ENCODE results near the gene HACD3. TPM values are rescaled to one million over a fixed set of nuclear protein-coding genes. Genes with fewer than 3 reads are reported as not detected.
"Not testable (repeated sequence)": the region's sequence is repeated elsewhere in the genome, so short reads cannot be mapped to it uniquely, and the experiment has no call there.

HACD3 gene
- total RNA-seq, 1 experiment from 2014 or later, result 148 TPM

DNA sequence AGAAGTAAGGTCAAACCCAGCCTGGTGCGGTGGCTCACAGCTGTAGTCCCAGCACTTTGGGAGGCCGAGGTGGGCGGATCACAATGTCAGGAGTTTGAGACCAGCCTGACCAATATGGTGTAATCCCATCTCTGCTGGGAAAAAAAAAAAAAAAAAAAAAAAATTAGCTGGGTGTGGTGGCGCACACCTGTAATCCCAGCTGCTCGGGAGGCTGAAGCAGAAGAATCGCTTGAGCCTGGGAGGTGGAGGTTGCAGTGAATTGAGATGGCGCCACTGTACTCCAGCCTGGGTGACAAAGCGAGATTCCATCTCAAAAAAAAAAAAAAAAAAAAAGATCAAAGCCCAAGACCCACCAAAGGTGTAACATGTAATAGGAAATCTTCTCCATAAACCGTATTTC lies 19.0 kb downstream of the HACD3 start:
- not testable (repeated sequence) for DNase-seq (ENCODE audit: low spot score)

DNA sequence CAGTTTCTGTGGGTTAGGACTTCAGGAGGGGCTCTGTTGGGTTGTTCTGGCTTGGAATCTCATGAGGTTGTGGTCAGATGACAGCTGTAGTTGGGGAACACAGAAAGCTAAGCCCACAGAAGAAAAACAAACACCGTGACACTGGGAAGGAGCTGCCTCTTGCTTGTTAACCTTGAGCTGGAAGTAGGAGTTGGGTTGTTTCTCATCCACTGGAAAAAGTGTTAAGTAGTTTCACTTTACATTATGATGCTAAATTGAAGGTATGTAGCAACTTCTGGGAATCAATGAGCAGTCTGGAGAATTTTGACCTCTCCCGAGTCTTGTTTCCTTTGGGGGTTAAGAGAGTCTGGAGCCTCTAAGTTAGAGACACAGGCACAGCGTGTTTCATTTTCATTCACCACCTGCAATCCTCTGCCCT lies 20.4 kb downstream of the HACD3 start:
- no peak for DNase-seq (ENCODE audit: low spot score)

DNA sequence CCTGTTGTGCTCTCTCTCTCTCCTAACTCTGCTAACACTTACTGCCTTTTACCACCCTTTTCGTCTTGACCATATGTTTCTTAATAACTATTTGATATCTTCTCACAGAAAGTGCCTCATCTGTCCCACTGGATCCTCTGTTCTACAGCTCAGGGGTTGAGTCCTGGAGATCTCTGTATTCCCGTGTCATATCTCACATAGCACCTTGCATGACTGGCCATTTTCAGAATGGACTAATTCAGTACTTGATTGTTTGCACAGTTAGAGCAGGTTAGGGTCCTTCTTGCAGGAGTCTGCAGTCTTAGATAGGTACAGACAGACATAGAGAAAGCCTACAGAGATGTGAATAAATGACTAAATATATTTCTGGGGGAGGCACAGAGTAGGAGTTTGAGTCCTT lies 20.9 kb downstream of the HACD3 start:
- no peak for DNase-seq (ENCODE audit: low spot score)

DNA sequence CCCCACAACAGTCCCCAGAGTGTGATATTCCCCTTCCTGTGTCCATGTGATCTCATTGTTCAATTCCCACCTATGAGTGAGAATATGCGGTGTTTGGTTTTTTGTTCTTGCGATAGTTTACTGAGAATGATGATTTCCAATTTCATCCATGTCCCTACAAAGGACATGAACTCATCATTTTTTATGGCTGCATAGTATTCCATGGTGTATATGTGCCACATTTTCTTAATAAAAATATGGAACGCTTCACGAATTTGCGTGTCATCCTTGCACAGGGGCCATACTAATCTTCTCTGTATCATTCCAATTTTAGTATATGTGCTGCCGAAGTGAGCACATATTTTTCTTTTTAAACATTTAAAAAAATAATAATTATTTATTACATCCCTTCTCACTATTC lies 22.6 kb downstream of the HACD3 start:
- not testable (repeated sequence) for DNase-seq (ENCODE audit: low spot score)

DNA sequence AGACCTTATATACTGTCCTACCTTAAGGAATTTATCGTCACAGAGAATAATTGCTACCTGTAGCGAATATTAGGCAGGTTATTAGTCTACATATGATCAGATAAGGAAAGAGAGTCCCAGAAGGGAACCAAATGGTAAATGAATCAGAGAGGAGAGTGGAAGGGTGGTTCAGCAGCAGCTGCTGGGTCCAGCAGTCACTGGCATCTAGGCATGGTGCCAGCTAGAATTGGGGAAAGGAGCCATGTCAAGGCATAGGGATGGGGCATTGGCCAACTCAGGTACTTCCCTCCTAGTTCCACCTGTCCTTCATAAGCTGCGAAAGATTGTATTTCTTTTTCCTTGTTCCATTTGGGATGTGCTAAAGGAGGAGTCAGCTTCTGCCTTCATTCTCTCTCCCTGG lies 23.4 kb downstream of the HACD3 start:
- no peak for DNase-seq (ENCODE audit: low spot score)

DNA sequence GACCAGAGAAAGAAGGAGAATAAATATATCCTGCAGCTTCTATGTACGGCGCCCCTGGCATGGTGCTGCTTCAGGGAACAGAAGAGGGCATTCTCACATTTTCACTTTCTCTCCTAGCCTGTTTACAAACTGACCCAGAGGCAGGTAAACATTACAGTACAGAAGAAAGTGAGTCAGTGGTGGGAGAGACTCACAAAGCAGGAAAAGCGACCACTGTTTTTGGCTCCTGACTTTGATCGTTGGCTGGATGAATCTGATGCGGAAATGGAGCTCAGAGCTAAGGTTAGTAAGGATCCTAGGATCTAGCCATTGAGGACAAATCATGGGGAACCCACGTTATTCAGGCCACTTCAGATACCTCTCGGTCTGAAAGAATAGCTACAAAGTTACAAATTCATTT lies 26.4 kb downstream of the HACD3 start:
- no peak for DNase-seq (ENCODE audit: low spot score)

DNA sequence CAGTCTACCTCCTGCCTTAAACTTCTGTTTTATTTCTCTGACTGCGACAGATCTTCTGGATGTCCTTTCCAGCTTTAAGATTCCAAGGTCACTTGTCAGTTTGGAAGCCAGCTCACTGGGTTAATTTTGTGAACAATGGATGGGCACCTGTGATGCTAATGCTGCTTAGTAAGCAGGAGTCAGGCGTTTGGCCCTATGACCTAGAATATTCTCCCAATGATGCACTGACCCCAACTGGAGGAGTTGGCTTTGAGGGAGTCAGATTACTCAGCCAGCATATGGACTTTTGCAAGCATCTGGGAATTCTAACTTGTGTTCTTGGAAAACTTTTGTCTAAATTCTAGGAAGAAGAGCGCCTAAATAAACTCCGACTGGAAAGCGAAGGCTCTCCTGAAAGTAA lies 28.1 kb downstream of the HACD3 start:
- DNase-seq (ENCODE audit: low spot score), result no peak

DNA sequence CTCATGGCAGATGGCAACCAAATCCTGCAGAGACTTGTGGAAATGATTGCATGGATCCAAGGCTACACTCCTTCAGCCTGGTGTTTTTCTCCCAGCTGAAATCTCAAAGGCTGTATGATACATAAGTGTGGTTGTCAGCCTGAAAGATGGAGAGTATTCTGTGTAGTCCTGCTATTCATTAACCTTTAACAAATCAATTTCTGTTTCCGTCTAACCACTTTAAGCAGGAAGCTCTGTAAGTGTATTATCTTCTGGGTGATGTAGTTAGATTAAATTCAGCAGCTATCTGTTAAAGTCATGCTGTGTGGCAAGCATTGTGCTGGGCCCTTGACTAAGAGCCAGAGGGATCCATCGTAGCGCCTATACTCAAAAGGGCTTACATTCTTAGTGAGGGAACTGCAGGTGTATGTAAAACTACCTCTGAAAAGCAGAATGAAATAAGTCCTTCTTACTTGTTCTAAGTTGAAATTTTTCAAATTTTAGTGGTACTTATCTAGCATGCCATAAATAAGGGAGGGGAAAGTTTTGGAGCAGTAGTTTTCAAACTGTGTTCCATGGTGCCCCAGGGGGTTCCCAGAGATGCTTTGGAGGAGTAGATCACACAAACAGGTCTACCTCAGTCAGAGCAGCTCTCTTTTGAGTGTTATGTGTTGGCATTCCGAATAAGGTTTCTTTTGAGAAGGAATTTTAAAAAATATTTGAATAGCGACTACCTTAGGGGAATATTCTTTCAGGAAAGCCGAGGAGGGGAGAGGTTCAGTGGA lies 28.9 kb downstream of the HACD3 start:
- DNase-seq (ENCODE audit: low spot score), result no peak

DNA sequence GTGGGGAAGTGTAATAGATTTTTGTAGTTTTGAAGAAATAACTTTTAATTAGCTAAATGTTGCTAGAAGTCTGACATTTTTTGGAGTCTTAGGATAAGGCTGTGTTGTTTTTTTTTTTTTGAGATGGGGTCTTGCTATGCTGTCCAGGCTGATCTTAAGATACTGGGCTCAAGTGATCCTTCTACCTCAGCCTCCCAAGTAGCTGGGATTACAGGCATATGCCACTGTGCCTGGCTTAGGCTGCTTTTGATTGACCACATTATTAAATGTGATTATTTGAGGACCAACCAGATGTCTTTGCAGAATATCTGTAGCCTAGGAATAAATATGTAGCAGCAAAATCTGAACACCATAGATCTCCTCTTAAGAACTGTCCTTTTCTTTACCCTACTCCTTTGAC lies 29.7 kb downstream of the HACD3 start:
- DNase-seq (ENCODE audit: low spot score), result no peak

DNA sequence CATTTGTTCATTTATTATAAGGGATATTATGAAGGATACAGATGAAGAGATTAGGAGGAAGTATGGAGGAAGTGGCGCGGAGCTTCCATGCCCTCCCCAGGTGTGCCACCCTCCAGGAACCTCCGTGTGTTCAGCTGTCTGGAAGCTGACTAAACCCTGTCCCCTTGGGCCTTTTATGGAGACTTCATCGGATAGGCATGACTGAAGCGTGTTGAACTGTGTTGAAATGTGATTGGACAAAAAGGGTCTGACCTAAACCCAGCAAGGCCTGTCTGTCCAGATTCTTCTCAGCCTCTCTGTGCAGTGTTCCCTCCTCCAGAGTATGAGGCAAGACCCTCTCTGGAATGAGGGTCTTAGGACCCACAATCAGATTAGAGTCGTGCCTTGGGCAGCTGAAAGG lies 31.7 kb downstream of the HACD3 start:
- DNase-seq (ENCODE audit: low spot score), result no peak

DNA sequence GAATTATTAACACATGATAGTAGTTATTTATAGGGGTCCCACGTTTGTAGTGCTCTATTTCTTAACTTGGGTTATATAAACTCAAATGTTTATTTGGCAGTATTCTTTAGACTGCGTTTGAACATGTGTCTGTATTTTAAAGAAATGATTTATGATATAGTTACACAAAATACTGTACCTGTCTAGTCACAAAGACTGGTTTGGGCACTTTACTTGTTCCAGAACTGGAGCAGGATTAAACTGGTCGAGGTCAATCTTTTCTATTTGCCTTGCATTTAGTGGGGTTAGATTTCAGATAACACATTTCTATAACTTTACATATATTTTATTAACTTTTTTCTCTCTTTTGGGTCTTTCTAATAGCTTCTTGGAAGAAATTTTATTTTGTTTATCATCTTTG lies 39.5 kb downstream of the HACD3 start:
- DNase-seq (ENCODE audit: low spot score), result no peak

DNA sequence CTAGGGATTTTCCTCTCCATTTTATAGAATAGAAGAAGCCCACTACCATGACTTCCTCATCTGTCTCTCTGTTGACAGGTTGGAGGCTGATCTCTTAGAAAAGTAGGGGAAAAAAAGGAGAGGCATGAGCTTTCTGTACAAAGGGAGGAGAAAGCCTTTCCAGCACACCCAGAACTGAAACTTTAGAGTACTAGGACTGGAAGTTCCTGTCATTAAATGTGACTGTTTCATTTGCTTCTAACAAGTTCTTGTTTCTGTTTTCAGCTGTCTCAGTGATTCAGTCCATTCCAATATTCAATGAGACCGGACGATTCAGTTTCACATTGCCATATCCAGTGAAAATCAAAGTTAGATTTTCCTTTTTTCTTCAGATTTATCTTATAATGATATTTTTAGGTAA lies 41.7 kb downstream of the HACD3 start:
- DNase-seq (ENCODE audit: low spot score), result no peak

DNA sequence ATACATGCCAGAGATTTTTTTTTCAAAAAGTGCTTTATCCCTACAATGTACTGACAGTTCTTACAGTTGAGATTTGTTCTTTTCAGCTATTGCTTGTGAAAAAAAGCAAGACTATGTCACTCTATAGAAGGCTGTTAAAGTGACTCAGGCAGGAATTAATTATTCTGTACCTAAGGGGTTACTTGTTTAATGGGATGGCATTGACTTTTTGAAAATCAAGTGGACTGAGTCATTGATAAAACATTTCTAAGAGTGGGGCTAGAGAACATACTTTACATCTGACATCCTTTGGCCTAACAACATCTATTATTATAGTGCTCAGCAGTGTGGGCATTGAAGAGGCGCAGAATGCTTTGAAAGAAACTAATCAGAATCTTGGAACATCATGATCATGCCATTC lies 46.4 kb downstream of the HACD3 start:
- DNase-seq (ENCODE audit: low spot score), result peak; percentile 74

DNA sequence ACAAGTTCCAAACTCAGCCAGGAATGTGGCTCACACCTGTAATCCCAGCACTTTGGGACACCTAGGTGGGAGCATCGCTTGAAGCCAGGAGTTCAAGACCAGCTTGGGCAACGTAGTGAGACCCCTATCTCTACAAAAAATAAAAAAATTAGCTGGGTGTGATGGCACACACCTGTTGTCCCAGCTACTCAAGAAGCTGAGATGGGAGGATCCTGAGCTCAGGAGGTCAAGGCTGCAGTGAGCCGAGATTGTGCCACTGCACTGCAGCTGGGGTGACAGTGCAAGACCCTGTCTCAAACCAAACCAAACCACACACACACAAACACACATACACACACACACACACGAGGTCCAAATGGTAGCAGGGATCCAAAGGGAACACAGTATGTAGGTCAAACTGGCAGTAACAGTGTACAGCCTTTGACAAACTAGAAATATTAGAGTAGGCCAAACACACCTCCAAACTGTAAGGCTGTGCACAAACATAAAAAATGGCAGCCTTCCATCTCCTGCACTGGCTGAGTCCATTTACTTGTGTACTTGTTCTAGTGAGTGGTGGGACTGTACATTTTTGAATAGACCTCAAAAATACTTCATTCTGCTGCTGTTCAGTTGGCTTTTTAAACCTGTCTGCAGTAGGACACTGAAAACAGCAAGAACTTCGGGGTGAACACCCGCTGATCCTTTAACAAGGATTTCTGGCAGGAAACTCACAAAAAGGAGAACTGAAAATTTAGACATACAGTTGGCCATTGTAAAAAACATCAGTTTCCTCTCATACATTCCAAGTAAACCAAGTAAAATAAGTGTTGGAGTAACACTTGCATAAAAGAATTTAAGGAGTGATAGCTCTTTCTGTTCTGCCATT lies 47.1 kb downstream of the HACD3 start:
- DNase-seq (ENCODE audit: low spot score), result no peak

DNA sequence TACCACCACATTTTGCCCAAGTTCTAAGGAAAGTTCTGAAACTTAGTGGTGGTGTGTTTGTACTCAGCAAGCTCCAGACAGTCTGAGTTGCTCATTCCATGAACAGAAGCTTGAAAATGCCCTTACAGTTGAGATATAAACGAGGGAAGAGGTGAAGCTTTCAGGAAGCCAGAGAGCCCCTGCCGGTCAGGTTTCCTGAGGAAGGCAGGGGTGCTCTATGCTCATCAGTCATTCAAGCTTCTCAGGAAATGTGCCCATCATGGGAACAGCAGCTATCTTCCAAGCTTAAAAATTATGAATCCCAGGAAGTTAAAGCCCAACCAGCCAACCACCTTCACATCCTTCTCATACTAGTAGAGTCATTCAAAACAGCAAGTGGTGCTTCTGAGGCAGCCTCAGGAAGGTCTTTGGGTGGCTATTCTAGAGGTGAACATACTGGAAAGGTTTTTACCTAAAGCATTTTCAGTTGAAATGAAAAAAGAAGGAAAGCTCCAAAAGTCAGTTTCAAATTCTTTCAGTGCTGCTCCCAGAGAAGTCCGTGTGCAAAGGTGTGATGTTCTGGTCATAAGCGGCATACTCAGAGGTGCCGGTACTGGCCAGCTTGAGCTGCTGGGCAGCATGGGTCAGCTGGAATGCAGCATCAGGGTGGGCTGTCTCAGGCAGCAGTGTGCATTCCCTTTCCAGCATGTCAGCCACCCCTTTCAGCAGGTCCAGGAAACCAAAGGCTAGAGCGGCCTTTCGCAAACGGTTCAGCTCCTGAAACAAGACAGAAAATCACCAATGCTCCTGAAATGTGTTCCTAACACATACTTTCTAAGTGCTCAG lies 48.9 kb downstream of the HACD3 start:
- no peak for DNase-seq (ENCODE audit: low spot score)

DNA sequence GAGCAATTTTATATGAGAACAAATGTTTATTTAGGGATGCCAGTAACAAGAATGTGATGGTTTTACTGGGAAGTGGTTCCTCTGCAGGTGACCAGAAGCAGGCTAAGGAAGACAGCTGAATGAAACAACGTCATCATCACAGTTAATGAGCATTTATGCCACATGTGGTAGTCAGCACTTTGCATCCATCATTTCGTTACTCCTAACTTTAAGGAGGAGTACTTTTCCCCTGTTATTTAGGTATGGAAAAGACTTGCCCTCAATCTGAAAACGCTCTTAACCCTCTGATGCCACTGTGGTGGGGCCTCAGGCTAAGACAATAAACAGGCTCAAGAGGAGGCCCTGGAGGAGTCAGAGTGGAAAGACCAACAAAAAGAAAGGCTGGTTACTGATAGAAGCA lies 49.5 kb downstream of the HACD3 start:
- DNase-seq (ENCODE audit: low spot score), result peak; percentile 23

DNA sequence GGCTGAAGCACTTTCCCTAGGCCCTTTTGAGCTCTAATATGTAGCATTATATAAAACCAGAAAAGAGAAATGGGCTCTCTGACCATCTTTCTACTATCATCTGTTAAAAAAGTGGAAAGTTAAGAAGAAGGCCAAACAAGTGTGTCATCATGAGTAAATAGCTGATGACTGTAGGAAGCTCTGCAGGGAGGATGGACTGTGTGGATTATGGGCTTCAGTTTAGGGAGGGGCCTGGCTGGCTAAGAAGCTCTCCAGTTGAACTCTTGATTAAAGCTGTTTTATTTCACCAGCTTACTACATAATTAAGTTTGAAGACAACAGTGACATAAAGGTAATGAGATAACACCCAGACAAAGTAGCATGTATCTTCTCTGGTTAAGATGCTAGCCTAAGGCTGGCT lies 50.0 kb downstream of the HACD3 start:
- peak; percentile 71 for DNase-seq (ENCODE audit: low spot score)

DNA sequence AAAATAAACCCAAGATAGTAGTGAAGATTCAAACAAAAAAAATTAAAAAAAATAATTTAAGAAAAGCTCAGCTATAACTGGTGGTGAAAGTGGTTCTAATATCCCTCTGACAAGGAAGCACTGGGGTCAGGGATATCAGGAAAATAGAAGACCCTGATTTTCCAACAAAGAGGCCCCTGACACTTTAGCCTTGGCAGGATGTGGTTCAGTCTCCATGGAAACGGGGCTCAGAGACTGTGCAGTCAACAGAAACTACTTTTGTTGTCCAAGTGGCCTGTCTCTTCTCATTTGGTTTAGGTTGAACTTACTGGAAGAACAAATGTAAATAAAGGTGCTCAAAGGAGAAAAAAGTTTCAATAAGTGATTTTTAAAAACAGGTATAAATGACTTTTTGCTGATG lies 53.4 kb downstream of the HACD3 start:
- peak; percentile 23 for DNase-seq (ENCODE audit: low spot score)

DNA sequence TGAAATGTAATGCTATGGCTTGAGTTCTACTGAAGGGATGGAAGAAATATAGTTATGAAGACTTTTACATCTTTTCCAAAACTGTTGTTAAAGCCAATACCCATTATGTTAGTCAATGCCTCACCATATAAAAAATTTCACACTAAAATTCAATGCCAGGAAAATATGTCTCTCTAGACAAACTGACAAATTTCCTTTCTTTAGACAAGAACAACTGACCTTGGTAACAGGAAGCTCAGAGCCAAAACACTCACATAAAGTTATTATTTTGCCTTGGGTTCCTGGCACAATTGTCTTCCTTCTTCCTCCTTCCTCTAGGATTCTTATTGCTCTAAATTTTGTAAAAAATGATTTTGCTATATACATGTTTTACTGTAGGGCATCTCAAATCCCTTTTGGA lies 54.0 kb downstream of the HACD3 start:
- DNase-seq (ENCODE audit: low spot score), result no peak

DNA sequence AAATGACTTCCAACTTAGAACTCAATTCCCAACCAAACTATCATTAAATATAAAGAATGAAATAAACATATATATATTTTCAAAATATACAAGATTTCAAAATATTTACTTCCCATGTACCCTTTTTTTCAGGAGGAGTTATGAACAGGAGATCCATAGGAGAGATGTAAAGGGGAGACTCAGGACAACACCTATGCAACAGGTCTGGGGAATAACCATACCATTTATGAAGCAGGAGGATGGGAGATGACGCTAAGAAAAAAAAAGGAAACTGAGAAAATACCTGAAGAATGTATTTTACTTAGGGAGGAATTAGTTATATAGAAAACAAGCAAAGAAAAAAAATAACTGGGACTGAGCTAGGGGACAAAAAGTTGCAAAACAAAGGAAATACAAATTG lies 56.8 kb downstream of the HACD3 start:
- DNase-seq (ENCODE audit: low spot score), result no peak

DNA sequence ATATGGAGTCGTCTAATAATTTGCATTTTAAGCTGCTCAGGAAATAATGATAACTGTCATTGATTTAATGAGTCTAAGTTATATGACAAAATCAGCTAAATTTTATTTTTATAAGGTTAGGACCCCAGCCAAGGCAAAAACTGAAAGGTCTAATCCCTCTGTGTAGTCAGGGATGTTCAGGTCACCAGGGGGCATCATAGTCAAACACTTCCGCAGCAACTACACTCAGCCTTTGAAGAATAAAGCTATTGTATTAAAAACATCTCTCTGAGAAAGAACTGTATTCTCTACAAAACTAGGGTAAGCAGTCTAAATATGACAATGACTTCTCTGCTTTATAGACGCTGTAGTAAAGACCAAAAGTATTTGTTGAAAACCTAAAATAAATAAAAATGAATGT lies 65.7 kb downstream of the HACD3 start:
- DNase-seq (ENCODE audit: low spot score), result no peak

DNA sequence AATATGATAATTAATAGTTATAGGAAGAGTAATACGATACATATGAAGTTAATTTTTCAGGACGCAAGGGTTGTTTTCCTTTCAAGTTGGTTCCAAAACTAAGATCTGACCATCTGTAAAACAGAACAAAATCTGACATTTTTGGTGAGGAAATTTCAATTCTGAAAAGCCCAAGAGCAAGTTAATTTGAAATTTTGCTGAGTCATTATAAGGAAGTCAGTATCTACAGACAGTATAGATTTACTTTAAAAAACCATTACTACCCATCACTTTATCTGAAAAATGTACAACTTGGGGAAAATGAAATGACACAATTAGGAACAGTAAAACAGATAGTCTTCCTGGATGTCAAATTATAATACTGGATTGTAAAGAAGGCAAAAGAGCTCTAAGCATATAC lies 68.2 kb downstream of the HACD3 start:
- DNase-seq (ENCODE audit: low spot score), result no peak

Data from A172 (cell line).